ENCODE data around the gene MILR1.
A peak's percentile ranks its signal among the peaks of the same experiment; 100 is the strongest.

The MILR1 gene

DNA sequence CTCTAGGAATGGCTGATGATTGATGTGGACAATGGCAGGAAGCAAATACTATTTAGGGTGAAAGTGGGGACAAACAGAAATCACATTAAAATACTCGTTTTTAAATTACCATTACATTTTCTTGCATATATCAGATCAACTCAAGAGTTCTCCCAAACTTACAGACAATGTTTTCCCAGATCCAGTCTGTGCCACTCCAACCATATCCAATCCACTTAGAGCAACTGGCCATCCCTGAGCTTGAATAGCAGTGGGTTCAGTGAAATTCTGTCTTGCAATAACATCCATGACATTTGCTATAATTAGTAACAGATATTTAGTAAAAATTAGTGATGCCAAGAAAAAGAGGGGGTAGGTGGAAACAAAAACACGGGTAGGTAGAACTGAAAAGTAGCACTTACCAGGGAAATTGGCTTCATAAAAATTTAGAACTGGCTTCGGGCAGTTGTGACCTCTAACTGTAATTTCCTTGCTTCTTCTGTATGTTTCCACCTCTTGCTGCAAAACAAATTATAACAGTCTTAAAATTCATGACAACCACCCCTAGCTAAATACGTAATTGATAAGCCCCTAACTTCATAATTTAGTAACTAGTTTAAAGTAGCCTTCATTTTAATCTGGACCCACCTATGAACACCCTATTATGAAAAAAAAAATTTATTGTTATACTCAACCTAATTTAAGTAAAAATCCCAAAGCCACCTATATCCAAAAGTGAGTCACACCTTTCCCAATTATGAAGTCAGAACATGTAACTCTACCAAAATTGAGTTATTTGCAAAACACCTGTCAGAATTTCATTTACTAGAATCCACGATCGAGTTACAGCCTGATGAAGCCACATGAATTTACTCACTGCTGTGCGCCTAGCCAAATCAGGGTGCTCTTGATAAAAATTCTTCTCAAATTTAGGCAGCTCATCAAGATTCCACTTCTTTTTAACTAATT is 55.2 kb downstream of the MILR1 start:
- no peak for DNase-seq

DNA sequence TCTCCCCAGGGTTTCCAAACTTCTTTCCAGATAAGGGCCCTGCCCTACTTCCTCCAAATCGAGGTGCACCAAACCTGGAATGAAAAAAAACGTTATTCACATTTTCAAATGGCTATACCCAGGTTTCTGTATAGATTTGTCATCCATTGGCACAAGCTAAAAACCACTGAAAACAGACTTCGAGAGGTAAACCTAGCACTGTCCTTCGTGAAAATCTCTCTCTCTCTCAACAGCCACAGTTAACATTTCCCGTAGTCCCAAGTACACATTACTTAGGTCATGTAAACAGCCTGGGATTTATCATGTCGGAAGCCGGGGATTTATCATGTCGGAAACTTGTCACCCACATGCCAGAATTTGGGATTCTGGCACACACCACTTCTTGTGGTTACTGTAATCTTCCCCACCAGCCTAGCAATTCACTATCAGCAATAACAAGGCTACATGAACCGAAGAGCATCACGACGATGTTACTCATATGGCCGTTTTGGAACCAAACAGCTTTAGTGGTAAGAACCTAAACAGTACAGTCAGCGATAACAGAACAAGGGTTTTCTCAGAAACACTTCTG is 55.9 kb downstream of the MILR1 start:
- no peak for DNase-seq

DNA sequence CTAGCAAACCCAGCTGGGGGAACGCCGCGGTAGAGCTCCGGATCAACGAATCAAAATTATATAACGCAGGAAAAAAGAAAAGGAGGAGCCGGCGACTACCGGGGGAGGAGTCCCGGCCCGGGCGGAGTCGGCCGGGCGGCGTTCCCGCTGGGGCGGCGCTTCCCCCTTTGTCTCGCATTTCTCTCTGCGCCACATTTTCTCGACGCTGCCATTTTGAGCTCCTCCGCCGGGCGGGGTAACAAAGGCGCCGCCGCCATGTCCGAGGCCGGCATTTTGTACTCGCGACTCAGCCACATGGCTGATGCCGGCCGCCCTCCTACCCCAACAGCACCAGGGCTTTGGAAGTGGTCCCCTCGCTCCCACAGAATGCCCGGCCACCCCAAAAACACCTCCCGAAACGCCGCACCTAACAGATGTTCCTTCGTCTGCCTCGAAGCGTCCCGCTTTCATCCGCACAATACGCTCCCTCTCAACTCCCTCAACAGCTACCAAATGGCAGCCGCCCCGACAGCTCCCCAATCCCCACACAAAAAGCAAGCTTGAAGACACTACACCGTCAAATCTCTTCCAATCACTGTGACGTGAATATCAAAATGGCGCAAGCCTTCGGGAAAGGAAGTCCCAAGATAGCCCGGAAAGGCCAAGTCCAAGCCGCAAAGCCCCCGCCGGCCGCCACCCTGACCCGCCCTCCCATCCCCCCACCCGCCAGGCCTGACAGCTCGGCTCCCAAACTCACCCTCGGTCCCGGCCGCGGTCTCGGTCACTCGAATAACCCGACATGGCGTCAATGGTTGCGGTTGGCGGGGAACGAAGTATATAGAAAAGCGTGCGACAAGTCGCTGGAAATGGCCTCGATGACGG is 56.7 kb downstream of the MILR1 start:
- peak; percentile 52 to 86 for DNase-seq

DNA sequence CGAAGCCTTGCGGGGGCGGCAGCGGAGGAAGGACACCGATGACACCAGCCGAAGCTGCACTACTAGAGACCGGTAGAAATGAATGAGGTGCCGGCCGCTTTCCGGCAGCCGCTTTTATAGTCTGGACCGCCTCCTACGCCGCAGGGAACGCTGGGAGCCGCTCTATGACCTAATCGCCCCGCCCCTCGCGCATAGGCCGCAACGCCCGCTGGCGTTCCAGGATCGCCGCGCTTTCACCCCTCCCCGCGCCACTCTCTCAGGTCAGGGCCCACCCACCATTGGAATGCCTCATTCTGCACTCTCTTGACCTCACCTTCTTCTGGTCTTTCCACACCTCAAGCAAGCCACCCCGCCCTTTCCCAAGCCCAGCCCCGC is 57.3 kb downstream of the MILR1 start, which contains the start of gene DDX5:
TSS of gene DDX5 (minus strand) at position 89 of the 375 bp plus-strand sequence. CDS start 170 bp downstream, outside the sequence.
- peak; percentile 98 for DNase-seq

DNA sequence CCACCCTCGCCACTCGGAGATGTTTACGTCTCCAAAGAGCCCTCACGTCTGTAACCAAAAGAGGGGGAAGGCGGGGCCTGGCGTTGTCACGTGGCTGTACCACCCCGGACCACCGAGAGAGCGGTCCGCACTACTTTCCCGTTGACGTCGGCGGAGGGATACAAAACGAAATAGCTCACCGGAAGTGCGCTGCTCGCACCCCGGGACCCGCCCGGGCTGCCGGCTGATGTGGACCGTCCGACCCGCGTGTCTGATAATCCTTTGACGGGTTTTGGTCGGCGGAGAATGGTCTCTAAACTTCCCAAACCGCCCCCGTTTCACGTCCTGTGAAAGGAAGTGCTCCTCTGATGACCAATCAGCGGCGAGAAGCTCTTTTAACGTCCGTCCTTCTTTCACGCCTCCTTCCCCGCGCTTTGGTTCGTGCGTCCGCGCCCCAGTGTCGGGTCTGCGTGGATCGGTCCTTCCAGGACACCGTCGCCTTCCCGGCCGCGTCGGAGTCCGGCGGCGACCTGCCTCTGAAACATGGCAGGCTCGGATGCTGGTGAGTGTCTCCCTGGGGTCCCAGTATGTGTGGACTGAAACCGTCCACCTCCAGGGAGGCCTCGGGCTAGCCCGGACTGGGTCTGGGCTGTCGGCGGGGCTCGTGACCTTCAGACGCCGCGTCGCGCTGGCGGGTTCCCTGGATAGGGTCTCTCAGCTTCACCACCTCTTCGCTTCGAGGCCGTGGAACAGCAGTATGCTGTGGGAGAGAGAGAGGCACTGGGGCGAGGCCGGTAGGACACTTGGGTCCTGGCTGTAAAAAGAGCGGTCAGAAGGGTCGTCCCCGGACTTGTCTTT is 57.9 kb downstream of the MILR1 start, which contains the start of gene CEP95:
TSS of gene CEP95 (plus strand) at position 402 of the 837 bp plus-strand sequence. CDS start at position 523, 121 bp downstream.
- DNase-seq = peak; percentile 98

DNA sequence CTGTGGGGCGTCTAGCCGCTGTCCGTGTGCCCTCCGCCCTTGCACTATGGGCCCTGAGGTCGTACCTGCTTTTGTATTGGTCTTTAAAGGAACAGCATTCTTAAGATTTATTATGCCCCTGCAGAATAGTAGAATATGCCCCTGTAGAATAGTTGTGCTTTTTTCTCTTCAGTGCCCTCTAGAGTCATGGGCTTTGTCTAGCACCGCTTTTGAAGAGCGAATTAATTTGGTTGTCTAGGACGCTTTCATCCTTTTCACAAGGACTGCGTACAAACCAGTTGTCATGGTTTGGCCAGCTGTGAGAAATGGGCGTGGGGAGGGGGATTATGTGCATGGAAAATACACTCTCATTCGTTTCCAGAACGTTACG is 58.5 kb downstream of the MILR1 start:
- peak; percentile 31 to 49 for DNase-seq

DNA sequence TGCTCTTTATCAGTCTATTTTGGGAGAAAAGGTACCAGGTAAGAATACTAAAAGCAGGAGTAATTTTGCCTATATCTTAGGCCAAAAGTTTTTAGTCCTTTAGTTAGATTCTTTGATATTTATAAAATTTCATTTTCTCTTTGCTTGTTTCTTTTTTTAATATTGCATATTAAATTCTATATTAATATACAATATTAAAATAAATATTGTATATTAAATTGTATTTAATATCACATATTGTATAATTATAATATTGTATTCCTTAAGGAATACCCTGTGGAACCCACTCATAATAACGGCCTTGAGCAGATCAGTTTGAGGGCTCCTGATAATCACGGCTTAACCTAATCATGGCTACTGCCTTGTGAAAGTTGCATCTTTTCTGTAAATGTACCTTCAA is 59.8 kb downstream of the MILR1 start:
- DNase-seq = no peak

DNA sequence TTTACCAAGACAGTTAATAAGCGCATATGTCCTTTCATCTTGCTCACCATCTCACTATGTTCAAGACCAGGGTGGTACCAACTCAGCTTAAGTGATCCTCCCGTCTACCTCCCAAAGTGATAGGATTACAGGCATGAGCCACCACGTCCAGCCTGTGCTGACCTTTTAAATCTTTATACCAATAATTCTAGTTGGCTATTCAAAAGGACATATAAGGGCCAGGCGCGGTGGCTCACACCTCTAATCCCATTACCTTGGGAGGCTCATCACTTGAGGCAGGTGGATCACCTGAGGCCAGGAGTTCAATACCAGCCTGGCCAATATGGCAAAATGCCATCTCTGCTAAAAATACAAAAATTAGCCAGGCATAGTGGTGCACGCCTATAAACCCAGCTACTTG is 60.3 kb downstream of the MILR1 start:
- no peak for DNase-seq

DNA sequence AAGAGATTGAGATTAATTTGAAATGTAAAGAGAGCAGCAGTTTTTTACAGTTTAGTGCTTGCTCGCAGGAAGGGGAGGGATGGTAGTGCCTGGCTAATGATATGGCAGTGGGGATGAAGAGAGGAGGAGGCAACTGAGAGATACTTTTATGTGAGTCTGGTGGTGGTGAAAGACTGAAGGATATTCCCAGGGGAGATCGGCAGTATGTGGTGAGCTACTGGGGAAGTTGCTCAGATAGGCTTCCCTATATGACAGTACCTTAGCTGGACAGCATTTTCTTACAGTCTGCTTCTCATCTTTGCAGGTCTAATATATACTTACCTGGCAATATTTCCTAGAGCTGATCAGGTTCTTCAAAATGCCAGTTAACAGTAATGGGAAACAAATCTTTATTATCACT is 66.5 kb downstream of the MILR1 start:
- no peak for DNase-seq

DNA sequence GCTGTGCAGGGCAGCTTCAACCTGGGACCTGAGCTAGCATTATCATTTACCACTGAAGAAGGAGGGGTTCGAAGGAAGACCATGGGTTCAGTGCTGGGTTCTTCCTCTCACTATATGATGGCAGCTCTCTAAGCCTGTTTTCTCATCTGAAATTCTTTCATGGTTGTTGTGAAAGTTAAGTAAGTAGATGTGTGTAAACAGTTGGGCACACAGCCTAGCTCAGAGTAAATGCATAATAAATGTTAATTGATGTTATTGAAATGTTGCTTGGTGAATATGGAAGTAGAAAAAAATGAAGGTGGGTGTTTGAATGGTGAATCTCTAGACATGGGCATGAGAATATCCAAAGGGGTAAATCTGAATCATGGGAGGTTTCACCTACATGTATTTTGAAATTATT is 66.9 kb downstream of the MILR1 start:
- no peak for DNase-seq

Data from NCI-H446 (cell line).